NB4 (cell line): Measurements from ENCODE around the gene TBXAS1.
A peak's percentile ranks its signal among the peaks of the same experiment; 100 is the strongest.

Experiments used
- DNase-seq: peaks from one replicate; pipeline ENCODE4 v3.0.0; 2010; ENCODE audit warnings: low read depth
- H3K4me3 ChIP-seq: one replicate; pipeline ENCODE4 v1.5.1; 2011; ENCODE audit warnings: mild to moderate bottlenecking, low read depth, low read length, moderate library complexity
- CTCF ChIP-seq: IDR thresholded peaks from one replicate; pipeline ENCODE4 v1.5.1; 2012; ENCODE audit warnings: low read depth, low read length
- MAX ChIP-seq: IDR thresholded peaks from 2 replicates; pipeline ENCODE4 v1.6.1; 2011; ENCODE audit warnings: low read depth, low read length
- MYC ChIP-seq: IDR thresholded peaks from 2 replicates; pipeline ENCODE4 v1.6.1; 2011; ENCODE audit warnings: low read depth, low read length
- POLR2A ChIP-seq: IDR thresholded peaks from 2 replicates; pipeline ENCODE4 v1.6.1; 2011; ENCODE audit warnings: mild to moderate bottlenecking; ENCODE audit not compliant: insufficient read length; ENCODE audit errors: extremely low read depth

Gene TBXAS1

GRCh38 chr7:140045697-140046096 is 216.6 kb downstream of the TBXAS1 start:
- no peak for DNase-seq
- TF ChIP-seq MAX, result no peak
- no peak for TF ChIP-seq MYC
- TF ChIP-seq POLR2A, result no peak
- H3K4me3 ChIP-seq, result no peak overlapping the region

GRCh38 chr7:140047197-140047596 is 218.1 kb downstream of the TBXAS1 start:
- H3K4me3 ChIP-seq, result no peak overlapping the region
- DNase-seq, result no peak
- TF ChIP-seq POLR2A (no peak), MAX (no peak), MYC (no peak), CTCF (no peak)

- no peak for TF ChIP-seq MYC
- no peak for TF ChIP-seq POLR2A
- no peak for TF ChIP-seq MAX
- TF ChIP-seq CTCF, result no peak
- DNase-seq, result no peak
- no peak overlapping the region for H3K4me3 ChIP-seq
Measured at GRCh38 chr7:140048138-140048537, 219.1 kb downstream of the TBXAS1 start.

GRCh38 chr7:140048989-140049338 is 219.9 kb downstream of the TBXAS1 start:
- DNase-seq, result no peak
- TF ChIP-seq POLR2A (no peak), MAX (no peak), CTCF (no peak), MYC (no peak)
- no peak overlapping the region for H3K4me3 ChIP-seq

GRCh38 chr7:140049339-140050024 is 220.4 kb downstream of the TBXAS1 start:
- TF ChIP-seq CTCF (no peak), POLR2A (no peak), MAX (no peak), MYC (no peak)
- H3K4me3 ChIP-seq, result no peak overlapping the region
- no peak for DNase-seq

GRCh38 chr7:140050100-140050499 is 221.0 kb downstream of the TBXAS1 start:
- TF ChIP-seq POLR2A, result no peak
- TF ChIP-seq MAX, result no peak
- H3K4me3 ChIP-seq, result no peak overlapping the region
- no peak for DNase-seq

GRCh38 chr7:140051820-140052219 is 222.8 kb downstream of the TBXAS1 start:
- DNase-seq, result peak; percentile 36
- no peak for TF ChIP-seq MAX
- no peak for TF ChIP-seq MYC
- no peak overlapping the region for H3K4me3 ChIP-seq
